HL-60/S4 treated with phorbol 12-myristate 13-acetate at 8.2 ng/mL for 4 days and 3 days (cell line): ENCODE measurements around the gene NBPF1.
"Not testable (repeated sequence)": the region's sequence is repeated elsewhere in the genome, so short reads cannot be mapped to it uniquely, and the experiment has no call there.

Source experiments
- in situ Hi-C: fragments of 300-500 bp; cut with MboI; formaldehyde crosslinking; loops from 2 replicates; pipeline ENCODE4 v1.15.0; 2022; ENCODE audit warnings: low sequenced_read_pairs

Gene NBPF1

GRCh38 chr1:16613185-16614147, at the start of gene NBPF1:
TSS of gene NBPF1 (minus strand) at chr1:16613564.
- in situ Hi-C loops: loop anchor here (10.0 kb wide), 1 partner anchor 331 kb away; no protein-coding TSS in a partner anchor

- in situ Hi-C loops: not testable (repeated sequence)
These were observed 44.9 kb upstream of the NBPF1 start for GRCh38 chr1:16658234-16658633.

- in situ Hi-C loops: not testable (repeated sequence)
These were observed 43.8 kb upstream of the NBPF1 start for GRCh38 chr1:16656981-16657683.

- in situ Hi-C loops: not testable (repeated sequence)
These were observed 43.2 kb upstream of the NBPF1 start for GRCh38 chr1:16656574-16656973.

- in situ Hi-C loops: not testable (repeated sequence)
These were observed 38.2 kb upstream of the NBPF1 start for GRCh38 chr1:16651560-16651959.

- in situ Hi-C loops: not testable (repeated sequence)
These were observed 36.6 kb upstream of the NBPF1 start for GRCh38 chr1:16649960-16650359.

- in situ Hi-C loops: not testable (repeated sequence)
These were observed 36.0 kb upstream of the NBPF1 start for GRCh38 chr1:16649390-16649789.

- in situ Hi-C loops: not testable (repeated sequence)
These were observed 35.4 kb upstream of the NBPF1 start for GRCh38 chr1:16648756-16649155.

GRCh38 chr1:16648250-16648649, 34.9 kb upstream of the NBPF1 start:
- in situ Hi-C loops: not testable (repeated sequence)

GRCh38 chr1:16647179-16648176, 34.1 kb upstream of the NBPF1 start:
- in situ Hi-C loops: not testable (repeated sequence)

GRCh38 chr1:16646716-16647115, 33.4 kb upstream of the NBPF1 start:
- in situ Hi-C loops: not testable (repeated sequence)

- in situ Hi-C loops: not testable (repeated sequence)
These were observed 32.8 kb upstream of the NBPF1 start for GRCh38 chr1:16646061-16646664.

- in situ Hi-C loops: not testable (repeated sequence)
These were observed 32.1 kb upstream of the NBPF1 start for GRCh38 chr1:16645271-16646060.

- in situ Hi-C loops: not testable (repeated sequence)
These were observed 31.3 kb upstream of the NBPF1 start for GRCh38 chr1:16644482-16645270.

GRCh38 chr1:16644193-16644481, 30.8 kb upstream of the NBPF1 start:
- in situ Hi-C loops: no loop called here

GRCh38 chr1:16643476-16644192, 30.3 kb upstream of the NBPF1 start:
- in situ Hi-C loops: not testable (repeated sequence)

- in situ Hi-C loops: not testable (repeated sequence)
These were observed 29.6 kb upstream of the NBPF1 start for GRCh38 chr1:16643001-16643411.
